ENCODE data around the gene SVEP1.

DNA sequence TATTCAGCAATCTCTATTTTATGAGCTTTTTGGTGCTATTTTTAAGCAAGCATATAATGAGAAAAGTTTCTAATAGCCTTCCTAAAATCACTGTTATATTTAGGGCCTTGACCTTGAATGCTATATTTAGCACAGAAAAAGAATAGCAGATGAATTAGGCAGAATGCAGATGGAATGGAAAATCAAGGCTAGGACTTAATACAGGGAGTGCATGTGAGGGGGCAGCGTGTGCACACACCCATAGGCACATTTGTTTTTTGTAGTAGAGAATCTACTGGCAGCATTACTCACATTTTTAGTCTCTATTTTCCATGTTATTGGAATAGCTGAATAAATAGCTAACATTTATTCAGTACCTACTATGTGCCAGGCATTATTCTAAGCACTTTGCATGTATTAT, 79.9 kb downstream of the SVEP1 start:
- TF ChIP-seq, protein P1, sequence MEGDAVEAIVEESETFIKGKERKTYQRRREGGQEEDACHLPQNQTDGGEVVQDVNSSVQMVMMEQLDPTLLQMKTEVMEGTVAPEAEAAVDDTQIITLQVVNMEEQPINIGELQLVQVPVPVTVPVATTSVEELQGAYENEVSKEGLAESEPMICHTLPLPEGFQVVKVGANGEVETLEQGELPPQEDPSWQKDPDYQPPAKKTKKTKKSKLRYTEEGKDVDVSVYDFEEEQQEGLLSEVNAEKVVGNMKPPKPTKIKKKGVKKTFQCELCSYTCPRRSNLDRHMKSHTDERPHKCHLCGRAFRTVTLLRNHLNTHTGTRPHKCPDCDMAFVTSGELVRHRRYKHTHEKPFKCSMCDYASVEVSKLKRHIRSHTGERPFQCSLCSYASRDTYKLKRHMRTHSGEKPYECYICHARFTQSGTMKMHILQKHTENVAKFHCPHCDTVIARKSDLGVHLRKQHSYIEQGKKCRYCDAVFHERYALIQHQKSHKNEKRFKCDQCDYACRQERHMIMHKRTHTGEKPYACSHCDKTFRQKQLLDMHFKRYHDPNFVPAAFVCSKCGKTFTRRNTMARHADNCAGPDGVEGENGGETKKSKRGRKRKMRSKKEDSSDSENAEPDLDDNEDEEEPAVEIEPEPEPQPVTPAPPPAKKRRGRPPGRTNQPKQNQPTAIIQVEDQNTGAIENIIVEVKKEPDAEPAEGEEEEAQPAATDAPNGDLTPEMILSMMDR (IDR thresholded peaks at IDR 0.05): no peak
- TF ChIP-seq POLR2AphosphoS5 (IDR thresholded peaks at IDR 0.05; ENCODE audit: low read depth, low read length) (no peak), TCF7L2 (IDR thresholded peaks at IDR 0.05; ENCODE audit: low read depth, low read length) (no peak)
